MCF 10A (cell line): ENCODE data around the gene PCDHB7. TPM values are rescaled to one million over a fixed set of nuclear protein-coding genes. Genes with fewer than 3 reads are reported as not detected.
A peak's percentile ranks its signal among the peaks of the same experiment; 100 is the strongest.
"Not testable (repeated sequence)": the region's sequence is repeated elsewhere in the genome, so short reads cannot be mapped to it uniquely, and the experiment has no call there.

ENCODE experiments used
- BruUV-seq: library from RNA; stranded (reverse); fragments of 400-500 nt; replicated peaks from 2 replicates; lab custom pipeline; 2021; lab: Mats Ljungman, UMichigan
- CTCF ChIA-PET: fragments of 300-600 bp; sonication (Branson Sonifier 250); formaldehyde crosslinking; extraction: SDS; loops from one replicate; lab custom pipeline; 2021; ENCODE audit warnings: antibody characterized with exemption, inconsistent platforms; lab: Yijun Ruan, JAX
- POLR2A ChIA-PET: fragments of 300-600, 350-650 bp; sonication (Branson Sonifier 250); formaldehyde crosslinking; extraction: SDS; loops from one replicate; lab custom pipeline; 2020; ENCODE audit warnings: antibody characterized with exemption, inconsistent platforms; lab: Yijun Ruan, JAX
- DNase-seq: peaks from one replicate; pipeline ENCODE4 v3.0.0-alpha.2; 2018; ENCODE audit not compliant: unreplicated experiment
- H3K27ac Mint-ChIP-seq: one replicate; pipeline ENCODE4 v1.8.0; 2022; ENCODE audit warnings: mild to moderate bottlenecking, low read depth, mixed read lengths; ENCODE audit not compliant: unreplicated experiment
- H3K27me3 Mint-ChIP-seq: one replicate; pipeline ENCODE4 v1.8.0; 2022; ENCODE audit warnings: mixed read lengths; ENCODE audit not compliant: insufficient read depth, unreplicated experiment
- H3K36me3 Mint-ChIP-seq: one replicate; pipeline ENCODE4 v1.8.0; 2022; ENCODE audit warnings: mild to moderate bottlenecking, moderate library complexity, mixed read lengths; ENCODE audit not compliant: insufficient read depth, unreplicated experiment
- H3K4me1 Mint-ChIP-seq: one replicate; pipeline ENCODE4 v1.8.0; 2022; ENCODE audit warnings: mixed read lengths; ENCODE audit not compliant: insufficient read depth, unreplicated experiment
- H3K4me3 Mint-ChIP-seq: one replicate; pipeline ENCODE4 v1.8.0; 2022; ENCODE audit warnings: mild to moderate bottlenecking, moderate library complexity, mixed read lengths; ENCODE audit not compliant: unreplicated experiment
- H3K9me3 Mint-ChIP-seq: one replicate; pipeline ENCODE4 v1.8.0; 2022; ENCODE audit warnings: mixed read lengths; ENCODE audit not compliant: unreplicated experiment
- intact Hi-C: fragments of 100-400 bp; cut with micrococcal nuclease; formaldehyde crosslinking; loops from 2 replicates; pipeline ENCODE4 v1.14.1; 2022
- total RNA-seq: library from RNA; stranded (reverse); gene quantifications from 2 replicates; pipeline ENCODE4 v1.2.3, GENCODE V29; 2022
- TF ChIP-seq, protein P1 (sequence below): fragments of 200-600 bp; IDR thresholded peaks from one replicate; pipeline ENCODE4 v1.8.0; 2022; ENCODE audit warnings: antibody characterized with exemption, mild to moderate bottlenecking; ENCODE audit not compliant: unreplicated experiment

The PCDHB7 gene
- total RNA-seq, 1 experiment from 2014 or later: 0.28 TPM

DNA sequence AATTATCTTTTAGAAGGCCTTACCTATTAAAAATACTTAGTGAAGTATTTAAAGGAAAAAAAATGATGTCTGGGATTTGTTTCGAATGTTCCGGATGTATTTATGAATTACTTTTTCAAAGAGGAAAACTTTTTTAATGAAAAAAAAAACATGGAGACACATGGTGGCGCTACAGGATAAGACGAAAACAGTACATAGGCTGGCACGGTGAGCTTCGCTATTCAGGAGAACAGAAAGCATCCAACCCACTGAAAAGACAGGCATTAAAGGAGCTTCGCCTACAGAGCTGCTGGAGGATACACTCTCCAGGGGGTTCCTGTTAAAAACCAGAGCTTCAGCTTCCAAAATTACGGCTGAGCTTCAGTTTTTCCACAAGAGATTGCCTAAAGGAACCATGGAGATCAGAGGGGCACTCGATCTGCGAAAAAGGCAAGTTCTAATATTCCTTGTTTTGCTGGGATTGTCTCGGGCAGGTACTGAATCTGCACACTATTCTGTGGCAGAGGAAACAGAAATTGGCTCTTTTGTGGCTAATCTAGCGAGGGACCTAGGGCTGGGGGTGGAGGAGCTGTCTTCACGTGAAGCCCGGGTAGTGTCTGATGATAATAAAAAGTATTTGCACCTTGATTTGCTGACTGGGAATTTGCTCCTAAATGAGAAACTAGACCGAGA lies 50.8 kb downstream of the PCDHB7 start, which contains the start of gene PCDHB14:
Gene PCDHB14 (plus strand): TSS at position 232 of the 672 bp plus-strand sequence. CDS start 163 bp downstream, at position 395.
- Mint-ChIP-seq H3K4me3 (peak within 1 kb of the TSS; percentile 84), H3K27me3 (no peaks in the 10 kb centered on the region), H3K4me1 (no peaks in the 10 kb centered on the region), H3K27ac (peak within 1 kb of the TSS; percentile 60), H3K9me3 (peaks cover 23% of the 10 kb centered on the region), H3K36me3 (peaks cover 20% of the 10 kb centered on the region)
- CTCF ChIA-PET: interaction anchor here (0.5 to 4.0 kb wide), 69 partner anchors 9 to 699 kb away, joined by 3 to 118 read pairs (median 5); partner anchors contain the start of genes DIAPH1, PCDHA4, PCDHB10 and PCDHB11
- POLR2A ChIA-PET: interaction anchor here (0.5 to 3.5 kb wide), 19 partner anchors 11 to 558 kb away, joined by 3 to 91 read pairs (median 6); partner anchors contain the start of genes DIAPH1, PCDHB10, PCDHGB5 and TAF7
- TSS peak; percentile 72 for BruUV-seq
- peak; percentile 79 for DNase-seq
- TF ChIP-seq, protein P1, sequence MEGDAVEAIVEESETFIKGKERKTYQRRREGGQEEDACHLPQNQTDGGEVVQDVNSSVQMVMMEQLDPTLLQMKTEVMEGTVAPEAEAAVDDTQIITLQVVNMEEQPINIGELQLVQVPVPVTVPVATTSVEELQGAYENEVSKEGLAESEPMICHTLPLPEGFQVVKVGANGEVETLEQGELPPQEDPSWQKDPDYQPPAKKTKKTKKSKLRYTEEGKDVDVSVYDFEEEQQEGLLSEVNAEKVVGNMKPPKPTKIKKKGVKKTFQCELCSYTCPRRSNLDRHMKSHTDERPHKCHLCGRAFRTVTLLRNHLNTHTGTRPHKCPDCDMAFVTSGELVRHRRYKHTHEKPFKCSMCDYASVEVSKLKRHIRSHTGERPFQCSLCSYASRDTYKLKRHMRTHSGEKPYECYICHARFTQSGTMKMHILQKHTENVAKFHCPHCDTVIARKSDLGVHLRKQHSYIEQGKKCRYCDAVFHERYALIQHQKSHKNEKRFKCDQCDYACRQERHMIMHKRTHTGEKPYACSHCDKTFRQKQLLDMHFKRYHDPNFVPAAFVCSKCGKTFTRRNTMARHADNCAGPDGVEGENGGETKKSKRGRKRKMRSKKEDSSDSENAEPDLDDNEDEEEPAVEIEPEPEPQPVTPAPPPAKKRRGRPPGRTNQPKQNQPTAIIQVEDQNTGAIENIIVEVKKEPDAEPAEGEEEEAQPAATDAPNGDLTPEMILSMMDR: peak; percentile 69
- intact Hi-C loops: loop anchor here (1.0 to 10.0 kb wide), 5 partner anchors 139 to 338 kb away; partner anchors contain the start of genes PCDHGA10, PCDHGB7 and PCDHGC3

DNA sequence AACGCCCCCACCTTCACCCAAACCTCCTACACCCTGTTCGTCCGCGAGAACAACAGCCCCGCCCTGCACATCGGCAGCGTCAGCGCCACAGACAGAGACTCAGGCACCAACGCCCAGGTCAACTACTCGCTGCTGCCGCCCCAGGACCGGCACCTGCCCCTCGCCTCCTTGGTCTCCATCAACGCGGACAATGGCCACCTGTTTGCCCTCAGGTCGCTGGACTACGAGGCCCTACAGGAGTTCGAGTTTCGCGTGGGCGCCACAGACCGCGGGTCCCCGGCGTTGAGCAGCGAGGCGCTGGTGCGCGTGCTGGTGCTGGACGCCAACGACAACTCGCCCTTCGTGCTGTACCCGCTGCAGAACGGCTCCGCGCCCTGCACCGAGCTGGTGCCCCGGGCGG lies 52.4 kb downstream of the PCDHB7 start:
- not testable (repeated sequence) for H3K27ac Mint-ChIP-seq, H3K4me3 Mint-ChIP-seq, BruUV-seq, DNase-seq, H3K27me3 Mint-ChIP-seq, H3K4me1 Mint-ChIP-seq
- Mint-ChIP-seq H3K9me3 (peaks cover 22% of the 10 kb centered on the region), H3K36me3 (peaks cover 20% of the 10 kb centered on the region)
- intact Hi-C loops: loop anchor here (10.0 kb wide), 1 partner anchor 190 kb away; the partner anchor contains the start of genes PCDHGA10 and PCDHGB7
- CTCF ChIA-PET: interaction anchor here (0.6 to 3.3 kb wide), 7 partner anchors 14 to 821 kb away, joined by 3 to 66 read pairs (median 15); partner anchors contain the start of gene PCDHA4
- POLR2A ChIA-PET: interaction anchor here (2.2 to 3.5 kb wide), 3 partner anchors 334 to 343 kb away, joined by 15 to 91 read pairs (median 46); no protein-coding TSS in a partner anchor

DNA sequence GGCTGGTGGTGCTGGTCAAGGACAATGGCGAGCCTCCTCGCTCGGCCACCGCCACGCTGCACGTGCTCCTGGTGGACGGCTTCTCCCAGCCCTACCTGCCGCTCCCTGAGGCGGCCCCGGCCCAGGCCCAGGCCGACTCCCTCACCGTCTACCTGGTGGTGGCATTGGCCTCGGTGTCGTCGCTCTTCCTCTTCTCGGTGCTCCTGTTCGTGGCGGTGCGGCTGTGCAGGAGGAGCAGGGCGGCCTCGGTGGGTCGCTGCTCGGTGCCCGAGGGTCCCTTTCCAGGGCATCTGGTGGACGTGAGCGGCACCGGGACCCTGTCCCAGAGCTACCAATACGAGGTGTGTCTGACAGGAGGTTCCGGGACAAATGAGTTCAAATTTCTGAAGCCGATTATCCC lies 53.0 kb downstream of the PCDHB7 start:
- ChIA-PET CTCF (interaction anchor here (0.6 to 3.6 kb wide), 4 partner anchors 92 to 338 kb away, joined by 3 to 20 read pairs (median 7); partner anchors contain the start of gene TAF7), POLR2A (interaction anchor here (1.0 to 1.5 kb wide), 3 partner anchors 95 to 339 kb away, joined by 3 read pairs; partner anchors contain the start of gene PCDHGC3)
- not testable (repeated sequence) for DNase-seq, H3K4me1 Mint-ChIP-seq, BruUV-seq, H3K4me3 Mint-ChIP-seq, H3K27ac Mint-ChIP-seq, H3K27me3 Mint-ChIP-seq
- Mint-ChIP-seq H3K9me3 (peaks cover 17% of the 10 kb centered on the region), H3K36me3 (peaks cover 20% of the 10 kb centered on the region)
- intact Hi-C loops: loop anchor here (10.0 kb wide), 1 partner anchor 189 kb away; the partner anchor contains the start of genes PCDHGA10 and PCDHGB7

Other genes with a start within 250 kb of the PCDHB7 start
- gene PCDHAC1, start 246.3 kb upstream of the PCDHB7 start, total RNA-seq: 17.2 and 26.3 TPM in 2 replicates
- 9.3 and 12.3 TPM in 2 replicates for gene PCDHAC2, start 206.2 kb upstream of the PCDHB7 start, total RNA-seq
- gene PCDHB1, start 121.3 kb upstream of the PCDHB7 start, total RNA-seq: not detected in 2 replicates
- gene PCDHB2, start 78.0 kb upstream of the PCDHB7 start, total RNA-seq: 2.4 and 2.6 TPM in 2 replicates
- gene PCDHB3, start 72.2 kb upstream of the PCDHB7 start, total RNA-seq: 0.42 and 0.49 TPM in 2 replicates
- 0.44 and 1.3 TPM in 2 replicates for gene PCDHB4, start 50.8 kb upstream of the PCDHB7 start, total RNA-seq
- 1.2 and 1.7 TPM in 2 replicates for gene PCDHB5, start 37.4 kb upstream of the PCDHB7 start, total RNA-seq
- gene PCDHB6, start 22.6 kb upstream of the PCDHB7 start, total RNA-seq: 0.19 and 0.22 TPM in 2 replicates
- gene PCDHB8, start 5.1 kb downstream of the PCDHB7 start, total RNA-seq: 0.34 TPM in 1 of 2 replicates, not detected in the other
- 1.8 and 2.5 TPM in 2 replicates for gene PCDHB16, start 9.7 kb downstream of the PCDHB7 start, total RNA-seq
- gene PCDHB9, start 14.5 kb downstream of the PCDHB7 start, total RNA-seq: 1.0 and 1.8 TPM in 2 replicates
- gene PCDHB10, start 19.7 kb downstream of the PCDHB7 start, total RNA-seq: 1.2 and 1.4 TPM in 2 replicates
- 0.75 and 1.3 TPM in 2 replicates for gene PCDHB11, start 27.0 kb downstream of the PCDHB7 start, total RNA-seq
- gene PCDHB12, start 36.1 kb downstream of the PCDHB7 start, total RNA-seq: 1.6 and 2.3 TPM in 2 replicates
- gene PCDHB13, start 41.3 kb downstream of the PCDHB7 start, total RNA-seq: 3.5 and 4.7 TPM in 2 replicates
- 4.7 and 6.2 TPM in 2 replicates for gene PCDHB14, start 50.7 kb downstream of the PCDHB7 start, total RNA-seq
- gene PCDHB15, start 72.8 kb downstream of the PCDHB7 start, total RNA-seq: 0.91 and 1.2 TPM in 2 replicates
- 0.37 and 0.79 TPM in 2 replicates for gene SLC25A2, start 131.4 kb downstream of the PCDHB7 start, total RNA-seq
- 81.3 and 94.9 TPM in 2 replicates for gene TAF7, start 148.1 kb downstream of the PCDHB7 start, total RNA-seq
- 0.20 and 0.35 TPM in 2 replicates for gene PCDHGA1, start 157.9 kb downstream of the PCDHB7 start, total RNA-seq
- gene PCDHGA2, start 166.1 kb downstream of the PCDHB7 start, total RNA-seq: 0.32 and 0.33 TPM in 2 replicates
- 0.07 and 0.25 TPM in 2 replicates for gene PCDHGA3, start 171.2 kb downstream of the PCDHB7 start, total RNA-seq
- 0.19 and 0.59 TPM in 2 replicates for gene PCDHGB1, start 177.5 kb downstream of the PCDHB7 start, total RNA-seq
- gene PCDHGA4, start 182.4 kb downstream of the PCDHB7 start, total RNA-seq: 0.26 and 0.44 TPM in 2 replicates
- 0.61 and 0.88 TPM in 2 replicates for gene PCDHGB2, start 187.3 kb downstream of the PCDHB7 start, total RNA-seq
- 0.25 and 0.42 TPM in 2 replicates for gene PCDHGA5, start 191.5 kb downstream of the PCDHB7 start, total RNA-seq
- 0.33 and 0.56 TPM in 2 replicates for gene PCDHGB3, start 197.6 kb downstream of the PCDHB7 start, total RNA-seq
- 0.44 and 0.49 TPM in 2 replicates for gene PCDHGA6, start 201.2 kb downstream of the PCDHB7 start, total RNA-seq
- 0.56 and 0.86 TPM in 2 replicates for gene PCDHGA7, start 210.1 kb downstream of the PCDHB7 start, total RNA-seq
- 0.49 and 0.79 TPM in 2 replicates for gene PCDHGB4, start 215.1 kb downstream of the PCDHB7 start, total RNA-seq
- 0.28 and 0.56 TPM in 2 replicates for gene PCDHGA8, start 220.0 kb downstream of the PCDHB7 start, total RNA-seq
- gene PCDHGB5, start 225.3 kb downstream of the PCDHB7 start, total RNA-seq: 3.2 and 5.6 TPM in 2 replicates
- gene PCDHGA9, start 230.1 kb downstream of the PCDHB7 start, total RNA-seq: 0.89 and 1.3 TPM in 2 replicates
- 0.68 and 1.4 TPM in 2 replicates for gene PCDHGB6, start 235.4 kb downstream of the PCDHB7 start, total RNA-seq
- 1.4 TPM in 2 replicates for gene PCDHGA10, start 240.3 kb downstream of the PCDHB7 start, total RNA-seq
- gene PCDHGB7, start 245.0 kb downstream of the PCDHB7 start, total RNA-seq: 0.75 and 1.2 TPM in 2 replicates
- gene PCDHGA11, start 248.4 kb downstream of the PCDHB7 start, total RNA-seq: 0.30 and 0.76 TPM in 2 replicates